Naive thymus-derived CD4-positive, alpha-beta T cell (primary cell): Measurements from ENCODE around the gene SAE1. TPM values are rescaled to one million over a fixed set of nuclear protein-coding genes. Genes with fewer than 3 reads are reported as not detected.
"Not testable (repeated sequence)": the region's sequence is repeated elsewhere in the genome, so short reads cannot be mapped to it uniquely, and the experiment has no call there.

ENCODE experiments used
- ATAC-seq: fragments of 150-1000 bp; cut with Tn5 transposase; 2 replicates; pipeline ENCODE4 v1.10.0; 2021; ENCODE audit warnings: mild to moderate bottlenecking, moderate library complexity
- CTCF ChIA-PET: fragments of 350-600 bp; sonication (Branson Sonifier 250); formaldehyde crosslinking; loops from one replicate; lab custom pipeline; 2021; ENCODE audit warnings: antibody characterized with exemption; lab: Charles Lee
- POLR2A ChIA-PET: fragments of 350-600 bp; sonication (Branson Sonifier 250); formaldehyde crosslinking; loops from one replicate; lab custom pipeline; 2021; ENCODE audit warnings: antibody characterized with exemption, inconsistent platforms; lab: Charles Lee
- DNase-seq, 9 donors: peaks; one replicate each; pipeline versions ENCODE4 v3.0.0 to v3.0.0-alpha.2; 2020 to 2022; ENCODE audit warnings: mixed read lengths in 1 of 9
- H3K27ac ChIP-seq: one replicate; pipeline ENCODE4 v1.7.0; 2013; ENCODE audit warnings: mild to moderate bottlenecking, low read depth, low read length, moderate library complexity
- H3K27me3 ChIP-seq, 2 donors: one replicate each; pipeline ENCODE4 v1.7.0; 2013; ENCODE audit warnings: low read length in 2 of 2, mild to moderate bottlenecking in 2 of 2, moderate library complexity in 2 of 2; ENCODE audit not compliant: control insufficient read depth in 2 of 2, insufficient read depth in 2 of 2
- H3K36me3 ChIP-seq, 3 experiments: 1 replicate in 2 of 3; 2 replicates in 1 of 3; pipeline ENCODE4 v1.7.0; 2013; ENCODE audit warnings: low read length in 3 of 3, mild to moderate bottlenecking in 3 of 3, moderate library complexity in 1 of 3; ENCODE audit not compliant: insufficient read depth in 3 of 3, control insufficient read depth in 2 of 3
- H3K4me1 ChIP-seq, 2 donors: one replicate each; pipeline ENCODE4 v1.7.0; 2013; ENCODE audit warnings: low read length in 2 of 2, mild to moderate bottlenecking in 2 of 2, moderate library complexity in 1 of 2; ENCODE audit not compliant: control insufficient read depth in 2 of 2, insufficient read depth in 2 of 2
- H3K4me3 ChIP-seq: 2 replicates; pipeline ENCODE4 v1.7.0; 2013; ENCODE audit warnings: mild to moderate bottlenecking, low read length
- H3K9me3 ChIP-seq, 3 experiments: 1 replicate in 2 of 3; 2 replicates in 1 of 3; pipeline ENCODE4 v1.7.0; 2013; ENCODE audit warnings: low read length in 3 of 3; ENCODE audit not compliant: control insufficient read depth in 2 of 3
- H3K27ac Mint-ChIP-seq, 9 donors: one replicate each; pipeline ENCODE4 v1.8.0; 2020 to 2022; ENCODE audit warnings: mixed read lengths in 9 of 9, mild to moderate bottlenecking in 8 of 9, moderate library complexity in 5 of 9, inconsistent platforms in 2 of 9
- H3K27me3 Mint-ChIP-seq, 5 donors: one replicate each; pipeline ENCODE4 v1.8.0; 2021 to 2022; ENCODE audit warnings: mixed read lengths in 5 of 5, mild to moderate bottlenecking in 1 of 5
- H3K36me3 Mint-ChIP-seq, 5 donors: one replicate each; pipeline ENCODE4 v1.8.0; 2020 to 2022; ENCODE audit warnings: mixed read lengths in 5 of 5, mild to moderate bottlenecking in 3 of 5, inconsistent platforms in 1 of 5
- H3K4me1 Mint-ChIP-seq, 7 donors: one replicate each; pipeline ENCODE4 v1.8.0; 2020 to 2022; ENCODE audit warnings: mixed read lengths in 7 of 7, mild to moderate bottlenecking in 3 of 7, inconsistent platforms in 1 of 7
- H3K4me3 Mint-ChIP-seq, 10 donors: one replicate each; pipeline ENCODE4 v1.8.0; 2020 to 2022; ENCODE audit warnings: mild to moderate bottlenecking in 10 of 10, mixed read lengths in 10 of 10, moderate library complexity in 6 of 10, inconsistent platforms in 2 of 10
- H3K9me3 Mint-ChIP-seq, 11 donors: one replicate each; pipeline ENCODE4 v1.8.0; 2020 to 2022; ENCODE audit warnings: mixed read lengths in 11 of 11, mild to moderate bottlenecking in 4 of 11, inconsistent platforms in 1 of 11, moderate library complexity in 1 of 11
- intact Hi-C, 2 donors: fragments of 100-400 bp; cut with micrococcal nuclease; formaldehyde crosslinking; loops; one replicate each; pipeline ENCODE4 v1.15.1; 2023
- polyA plus RNA-seq, 2 donors: library from polyadenylated mRNA; unstranded; fragments of 300-500 nt; fragmentation: Illumina TruSeq; gene quantifications; one replicate each; pipeline ENCODE4 v1.2.3, GENCODE V29; 2021
- total RNA-seq, 6 experiments: library from RNA in 5 of 6; stranded (reverse) in 5 of 6; gene quantifications; 1 replicate in 5 of 6; 2 replicates in 1 of 6; pipeline ENCODE4 v1.2.3 and lab custom pipeline; 2021 to 2026

Gene SAE1
- total and polyA plus RNA-seq, 7 experiments from 2014 or later = 34.3 to 181 (median 50.0) TPM

DNA sequence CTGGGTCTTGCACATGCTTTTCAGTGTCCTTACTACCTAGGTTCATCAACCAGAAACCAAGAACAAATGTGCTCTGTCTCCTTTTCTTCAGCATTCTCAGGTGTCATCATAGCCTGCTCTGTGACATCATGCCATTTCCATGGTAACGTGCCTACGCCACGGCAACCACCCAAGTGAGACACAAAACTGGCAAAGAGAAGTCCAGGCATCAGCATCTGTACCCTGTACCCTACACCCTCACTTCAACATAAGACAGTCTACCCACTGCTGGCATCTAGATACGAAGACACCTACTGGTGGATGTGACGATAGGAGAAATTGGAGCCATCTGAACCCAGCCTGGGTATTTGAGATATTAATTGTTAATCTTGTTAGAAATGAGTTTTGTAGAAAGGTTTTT lies 30.3 kb upstream of the SAE1 start:
- no peak overlapping the region for H3K27ac ChIP-seq
- ChIA-PET CTCF (interaction anchor here (1.0 kb wide), 1 partner anchor 21 kb away, joined by 3 read pairs; no protein-coding TSS in a partner anchor), POLR2A (interaction anchor here (10.2 kb wide), 1 partner anchor 11 kb away, joined by 184 read pairs; the partner anchor contains the start of gene ZC3H4)
- H3K4me3 ChIP-seq = no peak overlapping the region
- H3K27ac Mint-ChIP-seq = peak overlapping the region in 6 of 9 donors; percentile 4 to 77 (median 51)
- H3K36me3 Mint-ChIP-seq = peaks cover 0 to 28% (median 5%) of the 10 kb centered on the region in 5 donors
- H3K27me3 Mint-ChIP-seq = no peaks in the 10 kb centered on the region
- peaks cover 6 to 13% of the 10 kb centered on the region in 2 donors for H3K4me1 ChIP-seq
- H3K36me3 ChIP-seq = peaks cover 0 to 13% (median 0%) of the 10 kb centered on the region in 3 experiments
- intact Hi-C loops = no loop called here
- ATAC-seq (no peak), DNase-seq (no peak)
- no peaks in the 10 kb centered on the region for H3K9me3 Mint-ChIP-seq
- peaks cover 24 to 75% (median 60%) of the 10 kb centered on the region in 7 donors for H3K4me1 Mint-ChIP-seq
- no peaks in the 10 kb centered on the region for H3K27me3 ChIP-seq
- H3K9me3 ChIP-seq = no peaks in the 10 kb centered on the region
- H3K4me3 Mint-ChIP-seq = no peak overlapping the region

DNA sequence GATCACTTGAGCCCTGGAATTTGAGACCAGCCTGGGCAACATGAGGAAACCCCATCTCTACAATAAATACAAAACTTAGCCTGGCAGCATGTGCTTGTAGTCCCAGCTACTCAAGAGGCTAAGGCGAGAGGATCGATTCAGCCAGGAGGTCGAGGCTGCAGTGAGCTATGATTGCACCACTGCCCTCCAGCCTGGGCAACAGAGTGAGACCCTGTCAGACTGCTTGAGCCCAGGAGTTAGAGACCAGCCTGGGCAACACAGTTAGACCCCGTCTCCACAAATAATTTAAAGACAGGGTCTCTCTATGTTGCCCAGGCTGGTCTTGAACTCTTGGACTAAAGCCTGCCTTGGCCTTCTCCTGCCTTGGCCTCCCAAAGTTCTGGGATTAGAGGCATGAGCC lies 29.5 kb upstream of the SAE1 start:
- peaks cover 3 to 17% of the 10 kb centered on the region in 2 donors for H3K4me1 ChIP-seq
- H3K9me3 ChIP-seq, H3K27me3 ChIP-seq, H3K4me3 ChIP-seq, ATAC-seq, intact Hi-C loops, DNase-seq, H3K27ac ChIP-seq, H3K9me3 Mint-ChIP-seq, H3K27me3 Mint-ChIP-seq, H3K4me3 Mint-ChIP-seq: not testable (repeated sequence)
- H3K4me1 Mint-ChIP-seq = peaks cover 26 to 75% (median 60%) of the 10 kb centered on the region in 7 donors
- H3K27ac Mint-ChIP-seq = peak overlapping the region in 2 of 9 donors; percentile 29 to 77
- H3K36me3 Mint-ChIP-seq = peaks cover 0 to 32% (median 9%) of the 10 kb centered on the region in 5 donors
- POLR2A ChIA-PET = interaction anchor here (1.4 kb wide), 1 partner anchor 12 kb away, joined by 5 read pairs; the partner anchor contains the start of gene ZC3H4
- peaks cover 0 to 13% (median 0%) of the 10 kb centered on the region in 3 experiments for H3K36me3 ChIP-seq
- CTCF ChIA-PET = interaction anchor here (1.0 kb wide), 1 partner anchor 20 kb away, joined by 3 read pairs; no protein-coding TSS in a partner anchor

DNA sequence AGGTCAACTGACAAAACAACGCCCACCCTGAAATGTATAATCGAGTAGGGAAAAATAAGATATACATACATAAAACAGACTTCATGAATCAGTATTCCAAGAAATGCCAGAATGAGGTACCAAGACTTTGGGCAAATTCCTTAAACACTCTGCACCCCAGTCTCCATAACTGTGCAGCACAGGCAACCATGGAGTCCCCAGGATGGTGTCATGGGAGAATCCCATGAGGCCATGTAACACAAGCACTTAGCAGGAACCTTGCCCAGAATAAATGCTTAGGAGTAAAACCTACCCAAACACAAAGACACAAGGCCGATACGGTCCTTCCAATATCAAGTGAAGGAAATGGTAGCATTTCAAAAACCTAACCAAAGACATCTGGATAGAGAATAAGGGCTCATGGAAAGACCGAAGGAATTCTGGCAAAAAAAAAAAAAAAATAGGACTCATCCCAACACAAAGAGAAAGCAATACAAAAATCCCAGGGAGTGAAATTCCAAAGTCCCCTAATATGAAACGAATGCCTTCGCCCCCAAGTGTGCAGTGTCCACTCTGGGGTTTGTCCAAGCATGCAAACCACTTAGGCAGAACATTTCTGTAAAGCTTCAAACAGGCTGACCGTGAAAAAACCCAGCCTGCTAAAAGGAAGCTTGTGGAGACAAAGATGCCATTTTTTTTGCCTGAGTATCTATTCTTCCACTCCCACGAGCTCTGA lies 28.1 kb upstream of the SAE1 start:
- intact Hi-C loops = no loop called here
- ChIA-PET CTCF (interaction anchor here (0.6 to 1.6 kb wide), 2 partner anchors 21 to 1214 kb away, joined by 3 to 6 read pairs; no protein-coding TSS in a partner anchor), POLR2A (interaction anchor here (0.9 to 1.4 kb wide), 5 partner anchors 8 to 11 kb away, joined by 3 to 5 read pairs (median 4); partner anchors contain the start of gene ZC3H4)

DNA sequence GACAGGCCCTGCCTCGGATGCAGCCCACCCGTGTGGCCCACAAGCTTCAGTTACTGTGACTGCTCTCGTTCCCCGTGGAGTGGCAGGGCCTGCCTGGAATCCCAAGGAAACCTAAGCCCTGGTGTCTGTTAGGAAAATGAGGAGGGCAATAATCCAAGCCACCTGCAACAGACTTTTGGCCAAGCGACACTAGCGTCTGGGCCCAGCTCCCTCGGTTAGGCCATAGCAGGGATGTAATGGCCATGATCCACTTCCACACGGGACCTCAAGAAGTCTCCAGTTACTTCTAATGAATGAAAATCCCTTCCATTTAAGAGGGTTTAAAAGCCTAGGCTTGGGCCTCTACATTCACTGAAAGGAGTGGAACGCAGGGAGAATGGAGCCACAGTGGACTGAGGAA lies 26.0 kb upstream of the SAE1 start:
- no peak for DNase-seq
- CTCF ChIA-PET = interaction anchor here (1.7 kb wide), 1 partner anchor 24 kb away, joined by 3 read pairs; no protein-coding TSS in a partner anchor
- H3K4me3 Mint-ChIP-seq = no peak overlapping the region

More for the DNA sequence above, 28.1 kb upstream of the SAE1 start:
- peaks cover 0 to 7% (median 0%) of the 10 kb centered on the region in 3 experiments for H3K36me3 ChIP-seq
- no peak overlapping the region for H3K4me3 ChIP-seq
- no peaks in the 10 kb centered on the region for H3K27me3 ChIP-seq
- DNase-seq = no peak
- no peak for ATAC-seq
- no peaks in the 10 kb centered on the region for H3K27me3 Mint-ChIP-seq
- H3K4me1 ChIP-seq = peaks cover 17 to 31% of the 10 kb centered on the region in 2 donors
- peaks cover 25 to 78% (median 61%) of the 10 kb centered on the region in 7 donors for H3K4me1 Mint-ChIP-seq
- H3K4me3 Mint-ChIP-seq = peak overlapping the region in 2 of 10 donors; percentile 18 to 21
- H3K36me3 Mint-ChIP-seq = peaks cover 0 to 23% (median 4%) of the 10 kb centered on the region in 5 donors
- peak overlapping the region in 4 of 9 donors; percentile 15 to 34 (median 26) for H3K27ac Mint-ChIP-seq
- H3K9me3 Mint-ChIP-seq = no peaks in the 10 kb centered on the region
- H3K9me3 ChIP-seq = no peaks in the 10 kb centered on the region
- H3K27ac ChIP-seq = no peak overlapping the region

GRCh38 chr19:47105874-47106273 lies 24.8 kb upstream of the SAE1 start:
- no peak overlapping the region for H3K4me3 ChIP-seq
- peaks cover 0 to 8% (median 0%) of the 10 kb centered on the region in 3 experiments for H3K36me3 ChIP-seq
- Mint-ChIP-seq H3K27ac (peak overlapping the region; percentile 18 to 100 (median 83)), H3K4me3 (peak overlapping the region in 3 of 10 donors; percentile 5 to 66 (median 7)), H3K9me3 (no peaks in the 10 kb centered on the region), H3K27me3 (peaks cover 0 to 2% (median 0%) of the 10 kb centered on the region in 5 donors), H3K4me1 (peaks cover 40 to 82% (median 71%) of the 10 kb centered on the region in 7 donors), H3K36me3 (peaks cover 0 to 36% (median 13%) of the 10 kb centered on the region in 5 donors)
- no peaks in the 10 kb centered on the region for H3K9me3 ChIP-seq
- no peak for ATAC-seq
- H3K27me3 ChIP-seq = no peaks in the 10 kb centered on the region
- intact Hi-C loops = no loop called here
- H3K27ac ChIP-seq = no peak overlapping the region
- DNase-seq = no peak
- H3K4me1 ChIP-seq = peaks cover 41 to 47% of the 10 kb centered on the region in 2 donors
- POLR2A ChIA-PET = interaction anchor here (0.6 to 12.0 kb wide), 3 partner anchors 11 to 25 kb away, joined by 3 to 184 read pairs (median 4); partner anchors contain the start of gene SAE1
- CTCF ChIA-PET = interaction anchor here (0.5 to 1.6 kb wide), 4 partner anchors 20 to 464 kb away, joined by 3 to 6 read pairs (median 5); no protein-coding TSS in a partner anchor

More for the DNA sequence above, 26.0 kb upstream of the SAE1 start:
- Histone ChIP-seq H3K9me3 (no peaks in the 10 kb centered on the region), H3K4me3 (no peak overlapping the region), H3K27me3 (no peaks in the 10 kb centered on the region), H3K4me1 (peaks cover 34 to 49% of the 10 kb centered on the region in 2 donors), H3K36me3 (peaks cover 0 to 4% (median 0%) of the 10 kb centered on the region in 3 experiments), H3K27ac (no peak overlapping the region)
- POLR2A ChIA-PET = interaction anchor here (0.8 to 1.3 kb wide), 3 partner anchors 9 to 25 kb away, joined by 3 to 15 read pairs (median 3); partner anchors contain the start of gene ZC3H4
- intact Hi-C loops = no loop called here
- H3K27me3 Mint-ChIP-seq = no peaks in the 10 kb centered on the region
- peak overlapping the region in 1 of 9 donors; percentile 100 for H3K27ac Mint-ChIP-seq
- peaks cover 0 to 28% (median 6%) of the 10 kb centered on the region in 5 donors for H3K36me3 Mint-ChIP-seq
- peaks cover 36 to 82% (median 71%) of the 10 kb centered on the region in 7 donors for H3K4me1 Mint-ChIP-seq
- ATAC-seq = no peak
- H3K9me3 Mint-ChIP-seq = no peaks in the 10 kb centered on the region

- DNase-seq = no peak
- Mint-ChIP-seq H3K4me1 (peaks cover 40 to 81% (median 70%) of the 10 kb centered on the region in 7 donors), H3K9me3 (no peaks in the 10 kb centered on the region), H3K36me3 (peaks cover 0 to 42% (median 13%) of the 10 kb centered on the region in 5 donors), H3K27me3 (peaks cover 0 to 2% (median 0%) of the 10 kb centered on the region in 5 donors), H3K27ac (peak overlapping the region; percentile 20 to 100 (median 99)), H3K4me3 (peak overlapping the region; percentile 43 to 100 (median 72))
- POLR2A ChIA-PET = interaction anchor here (0.6 to 12.0 kb wide), 7 partner anchors 11 to 167 kb away, joined by 3 to 184 read pairs (median 4); no protein-coding TSS in a partner anchor
- Histone ChIP-seq H3K4me1 (peaks cover 41 to 47% of the 10 kb centered on the region in 2 donors), H3K27ac (peak overlapping the region; percentile 99), H3K27me3 (no peaks in the 10 kb centered on the region), H3K9me3 (no peaks in the 10 kb centered on the region), H3K36me3 (peaks cover 0 to 16% (median 0%) of the 10 kb centered on the region in 3 experiments), H3K4me3 (peak overlapping the region; percentile 15)
- no peak for ATAC-seq
- CTCF ChIA-PET = interaction anchor here (1.0 to 1.6 kb wide), 5 partner anchors 19 to 463 kb away, joined by 3 to 5 read pairs (median 5); no protein-coding TSS in a partner anchor
- intact Hi-C loops = loop anchor here in 1 of 2 donors (1.0 kb wide), 1 partner anchor 13 kb away; no protein-coding TSS in a partner anchor
Measured at GRCh38 chr19:47106821-47107201, 23.8 kb upstream of the SAE1 start.
